Measurements from ENCODE around the gene ZFP92. TPM values are rescaled to one million over a fixed set of nuclear protein-coding genes. Genes with fewer than 3 reads are reported as not detected.
"Not testable (repeated sequence)": the region's sequence is repeated elsewhere in the genome, so short reads cannot be mapped to it uniquely, and the experiment has no call there.

The ZFP92 gene
- total RNA-seq, 2 donors from 2014 or later, result 0.65 to 0.90 TPM

GRCh38 chrX:153382563-153383482 lies 28.4 kb upstream of the ZFP92 start:
- DNase-seq (ENCODE audit: low spot score), result no peak
- intact Hi-C loops (cut with DNase I), result loop anchor here in 1 of 2 donors (5.0 kb wide), 1 partner anchor 316 kb away; no protein-coding TSS in a partner anchor

- DNase-seq (ENCODE audit: low spot score), result no peak
- intact Hi-C loops (cut with DNase I), result loop anchor here in 1 of 2 donors (5.0 kb wide), 1 partner anchor 317 kb away; no protein-coding TSS in a partner anchor
Observed at GRCh38 chrX:153384390-153384789, 26.9 kb upstream of the ZFP92 start.

DNA sequence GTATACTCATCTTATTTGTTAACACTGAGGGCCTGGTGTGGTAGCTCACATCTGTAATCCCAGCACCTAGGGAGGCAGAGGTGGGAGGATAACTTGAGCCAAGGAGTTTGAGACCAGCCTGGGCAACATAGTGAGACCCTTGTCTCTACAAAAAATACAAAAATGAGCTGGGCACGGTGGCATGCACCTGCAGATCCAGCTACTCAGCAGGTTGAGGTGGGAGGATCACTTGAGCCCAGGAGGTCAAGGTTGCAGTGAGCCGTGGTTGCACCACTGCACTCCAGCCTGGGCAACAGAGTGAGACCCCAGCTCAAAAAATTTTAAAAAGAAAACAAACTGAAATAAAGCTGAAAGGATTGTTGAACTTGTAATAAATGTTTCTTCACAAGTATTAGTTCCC lies 26.3 kb upstream of the ZFP92 start:
- not testable (repeated sequence) for DNase-seq (ENCODE audit: low spot score)
- intact Hi-C loops (cut with DNase I), result loop anchor here in 1 of 2 donors (5.0 kb wide), 1 partner anchor 318 kb away; no protein-coding TSS in a partner anchor

DNA sequence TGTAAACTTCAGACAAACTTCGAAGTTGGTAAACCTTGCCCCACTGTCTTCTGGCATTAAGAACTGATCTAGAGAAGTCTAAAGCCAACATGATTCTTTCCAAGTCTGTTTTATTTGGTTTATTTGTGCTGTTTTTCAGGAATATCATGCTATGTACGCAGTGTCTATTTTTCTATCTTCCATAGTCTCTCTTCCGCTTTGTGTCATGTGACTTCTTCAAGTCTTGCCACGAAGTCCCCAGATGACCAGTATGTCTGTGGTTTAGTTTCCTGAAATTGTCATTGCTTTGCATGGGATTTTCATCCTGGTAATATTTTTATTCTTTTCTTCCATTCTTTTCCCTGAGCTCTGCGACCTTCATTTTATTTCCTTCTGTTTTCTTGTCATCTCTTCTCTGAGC lies 25.2 kb upstream of the ZFP92 start:
- no peak for DNase-seq (ENCODE audit: low spot score)
- intact Hi-C loops (cut with DNase I), result no loop called here

DNA sequence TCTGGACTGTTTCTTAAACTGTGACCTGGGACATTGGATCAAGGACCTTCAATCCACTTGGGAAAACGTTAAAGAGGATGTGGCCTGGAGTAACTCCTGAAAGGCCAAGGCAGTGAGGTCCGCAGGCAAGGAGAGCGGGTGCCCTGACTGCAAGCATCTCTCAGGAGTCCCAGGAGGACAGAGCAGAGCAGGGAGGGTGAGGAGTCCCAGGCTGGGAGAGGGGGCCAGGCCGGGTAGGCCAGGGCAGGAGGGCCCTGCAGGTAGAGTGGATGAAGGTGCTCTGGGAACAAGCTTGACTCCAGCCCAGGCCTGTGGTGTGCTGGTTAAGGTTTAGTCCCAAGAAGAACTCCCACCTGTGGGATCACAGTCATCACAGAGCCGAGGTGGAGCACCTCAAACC lies 23.9 kb upstream of the ZFP92 start:
- intact Hi-C loops (cut with DNase I), result no loop called here
- DNase-seq (ENCODE audit: low spot score), result no peak

DNA sequence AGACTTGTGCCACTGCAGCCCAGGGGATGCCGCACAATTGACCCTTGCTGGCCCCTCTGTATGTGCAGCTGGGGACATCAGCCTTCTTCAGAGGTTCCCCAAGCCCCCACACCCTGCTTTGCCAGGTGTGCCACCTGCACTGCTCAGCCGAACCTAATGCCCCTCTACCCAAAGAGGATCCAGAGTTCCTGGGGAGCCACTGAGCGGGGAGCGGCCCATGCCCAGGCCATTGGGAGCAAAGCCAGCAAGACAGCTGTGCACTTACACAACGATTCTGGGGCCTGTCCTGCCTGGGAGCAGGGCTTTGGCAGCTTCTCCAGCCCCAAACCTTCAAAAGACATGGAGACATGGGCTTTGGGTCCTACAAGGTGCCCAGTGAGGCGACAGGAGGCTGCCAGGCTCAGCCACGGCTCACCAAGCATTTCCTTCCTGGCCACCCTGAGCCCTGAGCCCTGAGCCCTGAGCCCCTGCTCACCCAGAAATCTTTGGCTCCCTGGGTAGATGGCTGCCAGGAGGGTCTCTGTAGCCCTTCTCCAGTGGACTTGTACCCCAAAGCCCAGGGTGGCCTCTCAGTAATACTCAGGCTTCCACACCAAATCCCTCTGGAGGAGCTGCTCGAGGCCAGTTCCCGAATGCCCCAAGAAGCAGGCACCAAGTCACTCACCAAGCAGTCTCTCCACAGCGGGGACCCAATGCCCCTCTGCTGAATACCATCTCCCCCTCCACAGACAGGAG lies 23.1 kb upstream of the ZFP92 start:
- DNase-seq (ENCODE audit: low spot score), result no peak
- intact Hi-C loops (cut with DNase I), result no loop called here

GRCh38 chrX:153388722-153389459 lies 22.4 kb upstream of the ZFP92 start:
- DNase-seq (ENCODE audit: low spot score), result no peak
- intact Hi-C loops (cut with DNase I), result no loop called here

DNA sequence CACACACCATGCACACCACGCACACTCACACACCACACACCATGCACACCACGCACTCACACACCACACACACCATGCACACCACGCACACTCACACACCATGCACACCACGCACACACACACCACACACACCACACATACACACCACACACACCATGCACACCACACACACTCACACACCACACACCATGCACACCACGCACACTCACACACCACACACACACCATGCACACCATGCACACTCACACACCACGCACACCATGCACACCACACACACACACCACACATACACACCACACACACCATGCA lies 21.9 kb upstream of the ZFP92 start:
- intact Hi-C loops (cut with DNase I), result not testable (repeated sequence)

DNA sequence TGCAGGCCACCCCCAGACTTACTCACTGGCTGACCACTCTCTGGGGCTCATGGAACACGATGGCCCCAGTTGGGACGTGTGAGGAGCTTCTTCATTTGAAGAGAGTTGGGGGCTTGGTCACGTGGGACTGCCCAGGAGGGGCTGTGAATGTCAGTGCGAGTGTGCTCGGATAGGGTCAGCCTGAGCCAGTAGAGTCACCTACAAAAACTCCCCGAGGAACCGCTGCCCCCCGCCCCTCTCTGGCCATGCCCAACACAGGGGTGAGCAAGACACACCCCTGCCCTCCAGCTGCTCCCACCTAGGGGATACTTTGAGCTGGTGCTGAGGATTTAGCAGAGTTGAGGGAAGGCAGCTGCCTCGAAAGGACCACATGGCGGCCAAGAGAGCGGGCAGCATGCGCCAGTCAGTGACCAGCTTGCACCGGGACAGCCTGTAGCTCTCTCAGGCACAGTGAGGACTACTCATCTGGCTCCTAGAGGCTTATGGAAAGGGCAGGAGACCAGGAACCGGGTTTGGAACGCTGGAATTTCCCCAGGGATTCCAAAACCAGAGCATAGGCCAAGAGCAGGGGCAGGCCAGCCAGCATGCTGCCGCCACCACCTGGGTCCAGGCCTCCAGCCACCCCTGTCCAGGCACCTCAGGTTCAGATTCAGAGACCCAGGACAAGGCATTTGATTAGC lies 18.5 kb upstream of the ZFP92 start:
- intact Hi-C loops (cut with DNase I), result no loop called here

More for the DNA sequence above, 21.9 kb upstream of the ZFP92 start:
- not testable (repeated sequence) for DNase-seq (ENCODE audit: low spot score)

DNA sequence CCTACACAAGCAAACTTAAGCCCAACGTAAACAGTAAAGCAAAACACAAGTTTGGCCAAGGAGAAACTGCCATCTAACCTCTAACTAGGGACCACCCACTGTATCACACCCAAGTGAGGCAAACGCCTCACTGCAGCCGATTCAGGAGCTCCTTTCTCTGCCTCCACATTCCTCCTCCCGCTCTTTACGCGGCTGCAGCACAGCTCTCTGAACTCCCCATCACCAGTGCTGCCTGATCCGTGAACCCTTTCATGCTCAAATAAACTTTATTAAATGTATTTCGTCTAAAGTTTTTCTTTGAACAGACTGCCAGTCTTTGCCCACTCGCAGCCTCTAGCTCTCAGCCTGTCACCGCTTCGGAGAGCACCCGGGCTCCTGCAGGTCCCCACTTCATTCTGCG lies 16.7 kb upstream of the ZFP92 start:
- no peak for DNase-seq (ENCODE audit: low spot score)
- intact Hi-C loops (cut with DNase I), result no loop called here

More for the DNA sequence above, 18.5 kb upstream of the ZFP92 start:
- no peak for DNase-seq (ENCODE audit: low spot score)

GRCh38 chrX:153395613-153396319 lies 15.5 kb upstream of the ZFP92 start:
- intact Hi-C loops (cut with DNase I), result no loop called here
- peak; percentile 48 for DNase-seq (ENCODE audit: low spot score)

DNA sequence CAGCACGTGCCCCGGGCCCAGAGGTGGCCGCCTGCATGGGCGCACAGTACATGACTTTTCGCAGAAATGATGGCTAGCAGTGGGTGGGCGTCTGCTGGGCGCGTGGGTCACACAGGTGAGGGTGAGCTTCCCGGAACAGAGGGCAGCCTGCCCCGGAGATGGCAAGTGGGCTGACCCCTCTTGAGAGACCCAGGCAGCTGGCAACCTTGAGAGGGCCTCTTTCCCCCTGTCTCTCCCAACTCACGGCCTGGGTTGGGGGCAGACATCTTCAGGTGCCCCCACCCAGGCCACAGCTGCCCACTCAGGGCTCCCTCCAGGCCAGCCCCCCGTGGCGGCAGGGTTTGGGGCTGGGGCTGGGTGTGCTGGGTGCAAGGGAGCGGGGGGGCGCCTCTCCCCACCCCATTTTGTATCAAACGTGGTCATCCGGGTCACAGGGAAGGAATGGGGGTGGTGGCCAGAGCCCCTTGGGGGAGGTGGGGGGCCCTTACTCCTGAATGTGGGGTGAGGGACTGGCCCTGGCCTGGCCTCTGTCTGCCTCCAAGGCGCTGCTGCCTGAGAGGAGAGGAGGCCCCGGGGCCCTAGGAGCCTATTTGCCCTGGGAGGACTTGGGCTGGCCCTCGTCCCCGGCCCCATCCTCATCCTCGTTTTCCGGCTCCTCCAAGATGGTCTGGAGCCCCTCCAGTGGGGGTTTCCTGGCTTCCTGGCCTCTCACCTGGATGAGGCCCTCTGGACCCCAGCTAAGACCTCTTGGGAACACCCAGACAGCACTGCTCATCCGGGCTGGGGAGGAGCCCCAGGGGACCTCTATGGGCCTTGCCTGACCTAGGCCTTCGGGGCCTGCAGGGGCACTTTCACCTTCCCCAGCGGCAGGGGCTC lies 14.7 kb upstream of the ZFP92 start:
- intact Hi-C loops (cut with DNase I), result no loop called here
- DNase-seq (ENCODE audit: low spot score), result no peak

GRCh38 chrX:153397256-153397960 lies 13.9 kb upstream of the ZFP92 start:
- intact Hi-C loops (cut with DNase I), result no loop called here
- DNase-seq (ENCODE audit: low spot score), result peak; percentile 71

DNA sequence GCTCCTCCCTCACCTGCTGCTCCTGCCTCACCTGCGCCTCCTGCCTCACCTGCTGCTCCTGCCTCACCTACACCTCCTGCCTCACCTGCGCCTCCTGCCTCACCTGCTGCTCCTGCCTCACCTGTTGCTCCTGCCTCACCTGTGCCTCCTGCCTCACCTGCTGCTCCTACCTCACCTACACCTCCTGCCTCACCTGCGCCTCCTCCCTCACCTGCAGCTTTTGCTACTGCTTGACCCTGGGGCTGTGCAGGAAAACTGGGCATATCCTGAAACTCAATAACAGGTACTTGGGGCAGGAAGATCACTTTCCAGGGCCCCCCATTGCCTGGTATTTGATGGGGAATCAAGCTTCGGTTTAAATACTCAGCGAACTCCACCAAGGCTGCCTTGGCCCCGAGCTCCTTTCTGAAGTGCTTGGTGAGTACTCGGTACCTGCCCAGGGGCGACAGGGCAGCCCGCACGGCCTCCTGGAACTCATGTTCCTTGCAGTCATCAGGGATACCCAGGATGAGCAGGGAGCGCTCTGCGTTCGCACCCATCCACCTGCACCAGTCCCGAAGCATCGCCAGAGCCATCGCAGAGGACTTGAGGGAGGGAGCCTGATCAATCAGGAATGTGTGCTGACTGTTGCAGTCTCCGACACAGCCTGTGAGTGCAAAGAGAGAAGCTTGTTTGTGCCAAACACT lies 12.9 kb upstream of the ZFP92 start:
- intact Hi-C loops (cut with DNase I), result no loop called here
- DNase-seq (ENCODE audit: low spot score), result peak; percentile 78

DNA sequence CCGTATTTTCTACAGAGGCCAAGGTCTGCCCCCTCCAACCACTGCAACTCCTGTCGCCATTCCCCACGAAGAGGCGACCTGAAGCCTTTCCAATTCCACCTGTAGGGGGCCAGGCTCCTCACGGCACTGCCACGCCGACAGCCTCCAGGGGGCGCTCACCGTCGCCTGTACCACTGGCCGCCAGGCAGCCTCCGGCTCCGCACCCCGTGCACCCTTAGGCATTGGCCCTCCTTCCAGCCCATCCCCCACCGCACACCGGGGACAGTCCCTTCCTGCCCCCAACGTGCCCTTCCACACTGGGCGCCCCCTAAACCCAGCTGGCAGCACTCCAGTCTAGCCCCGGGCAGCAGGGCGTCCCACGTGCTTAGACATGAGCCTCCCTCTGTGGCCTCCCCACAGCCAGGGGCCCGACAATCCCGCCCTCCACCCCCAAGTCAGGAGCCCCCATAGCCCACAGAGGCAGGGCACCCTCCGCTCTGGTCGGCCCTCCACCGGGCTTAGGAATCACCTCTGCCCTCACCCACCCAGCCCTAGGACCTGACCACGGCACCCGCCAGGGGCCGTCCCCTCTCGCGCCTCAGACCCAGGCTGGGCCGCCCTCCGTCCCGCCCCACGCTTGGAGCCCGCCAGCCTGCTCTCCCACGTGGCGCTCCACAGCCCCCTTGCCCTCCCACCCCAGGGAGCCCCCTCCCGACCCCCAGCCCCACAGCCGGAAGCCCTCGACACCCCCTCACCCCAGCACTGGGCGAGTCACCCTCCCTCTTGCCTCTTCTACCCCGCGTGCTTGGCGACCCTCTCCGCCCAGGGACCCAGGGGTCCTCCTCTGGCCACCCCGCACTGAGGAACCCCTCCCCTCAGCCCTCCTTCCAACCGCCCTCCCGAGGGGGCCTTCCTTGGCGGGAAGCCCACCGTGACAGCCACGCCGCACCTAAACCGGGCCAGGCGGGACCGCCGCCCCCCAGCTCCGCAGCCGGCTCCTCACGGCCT lies 10.8 kb upstream of the ZFP92 start:
- peak; percentile 83 for DNase-seq (ENCODE audit: low spot score)
- intact Hi-C loops (cut with DNase I), result no loop called here
